ENCODE measurements around the gene UBE3D. TPM values are rescaled to one million over a fixed set of nuclear protein-coding genes. Genes with fewer than 3 reads are reported as not detected.

Gene UBE3D
- total RNA-seq, 2 experiments from 2014 or later, result 3.8 to 4.8 TPM

GRCh38 chr6:82889143-82889542, 176.5 kb downstream of the UBE3D start:
- no peak overlapping the region for H3K27ac Mint-ChIP-seq
- H3K4me1 Mint-ChIP-seq, result no peaks in the 10 kb centered on the region
- H3K36me3 Mint-ChIP-seq (ENCODE audit: low read depth), result no peaks in the 10 kb centered on the region
- H3K9me3 Mint-ChIP-seq, result no peaks in the 10 kb centered on the region
- H3K27me3 Mint-ChIP-seq, result no peaks in the 10 kb centered on the region
- DNase-seq, result no peak
- POLR2A ChIA-PET, result no interaction called here
- CTCF ChIA-PET, result no interaction called here
- H3K4me3 Mint-ChIP-seq, result no peak overlapping the region

DNA sequence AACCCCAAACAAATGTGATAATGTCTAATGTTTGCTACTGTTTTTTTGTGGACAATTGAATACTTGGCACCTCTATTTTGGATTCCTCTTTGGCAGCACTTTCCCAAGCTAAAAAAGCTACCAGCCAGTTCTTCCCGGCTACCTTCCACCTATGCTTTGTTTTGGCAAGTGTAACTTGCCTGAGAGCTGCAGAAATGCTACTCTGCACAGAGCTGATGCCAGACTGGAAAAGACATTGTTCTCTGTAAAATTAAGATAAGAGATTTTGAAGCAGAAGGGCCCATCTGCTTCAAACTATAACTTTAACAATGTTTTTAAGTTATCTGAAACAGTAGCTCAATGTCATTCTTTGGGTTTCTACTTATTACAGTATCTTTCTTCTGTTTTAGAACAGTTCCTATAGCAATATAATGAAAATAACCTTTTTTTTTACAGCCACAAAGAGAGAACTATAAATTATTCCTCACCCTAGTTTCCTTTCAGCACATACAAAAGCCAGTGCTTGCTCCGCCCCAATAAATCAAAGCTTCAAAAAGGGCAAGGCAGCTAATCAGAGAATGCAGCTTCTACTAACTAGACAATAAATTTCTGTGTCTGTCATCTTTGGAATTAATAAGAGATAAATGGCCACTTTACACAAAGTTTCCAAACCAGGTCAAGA, 183.1 kb downstream of the UBE3D start:
- CTCF ChIA-PET, result no interaction called here
- no peaks in the 10 kb centered on the region for H3K36me3 Mint-ChIP-seq (ENCODE audit: low read depth)
- peaks cover 11% of the 10 kb centered on the region for H3K27me3 Mint-ChIP-seq
- H3K9me3 Mint-ChIP-seq, result no peaks in the 10 kb centered on the region
- no peak overlapping the region for H3K4me3 Mint-ChIP-seq
- H3K27ac Mint-ChIP-seq, result no peak overlapping the region
- POLR2A ChIA-PET, result no interaction called here
- DNase-seq, result no peak
- H3K4me1 Mint-ChIP-seq, result no peaks in the 10 kb centered on the region

- ChIA-PET CTCF (no interaction called here), POLR2A (no interaction called here)
- Mint-ChIP-seq H3K36me3 (ENCODE audit: low read depth) (no peaks in the 10 kb centered on the region), H3K9me3 (no peaks in the 10 kb centered on the region), H3K4me3 (no peak overlapping the region), H3K27ac (no peak overlapping the region), H3K4me1 (no peaks in the 10 kb centered on the region), H3K27me3 (peaks cover 11% of the 10 kb centered on the region)
- no peak for DNase-seq
Measured at GRCh38 chr6:82881519-82881918, 184.1 kb downstream of the UBE3D start.

GRCh38 chr6:82878812-82879211, 186.8 kb downstream of the UBE3D start:
- H3K4me1 Mint-ChIP-seq, result no peaks in the 10 kb centered on the region
- ChIA-PET POLR2A (no interaction called here), CTCF (no interaction called here)
- no peaks in the 10 kb centered on the region for H3K9me3 Mint-ChIP-seq
- no peaks in the 10 kb centered on the region for H3K36me3 Mint-ChIP-seq (ENCODE audit: low read depth)
- no peak for DNase-seq
- no peak overlapping the region for H3K4me3 Mint-ChIP-seq
- H3K27ac Mint-ChIP-seq, result no peak overlapping the region
- peaks cover 11% of the 10 kb centered on the region for H3K27me3 Mint-ChIP-seq

DNA sequence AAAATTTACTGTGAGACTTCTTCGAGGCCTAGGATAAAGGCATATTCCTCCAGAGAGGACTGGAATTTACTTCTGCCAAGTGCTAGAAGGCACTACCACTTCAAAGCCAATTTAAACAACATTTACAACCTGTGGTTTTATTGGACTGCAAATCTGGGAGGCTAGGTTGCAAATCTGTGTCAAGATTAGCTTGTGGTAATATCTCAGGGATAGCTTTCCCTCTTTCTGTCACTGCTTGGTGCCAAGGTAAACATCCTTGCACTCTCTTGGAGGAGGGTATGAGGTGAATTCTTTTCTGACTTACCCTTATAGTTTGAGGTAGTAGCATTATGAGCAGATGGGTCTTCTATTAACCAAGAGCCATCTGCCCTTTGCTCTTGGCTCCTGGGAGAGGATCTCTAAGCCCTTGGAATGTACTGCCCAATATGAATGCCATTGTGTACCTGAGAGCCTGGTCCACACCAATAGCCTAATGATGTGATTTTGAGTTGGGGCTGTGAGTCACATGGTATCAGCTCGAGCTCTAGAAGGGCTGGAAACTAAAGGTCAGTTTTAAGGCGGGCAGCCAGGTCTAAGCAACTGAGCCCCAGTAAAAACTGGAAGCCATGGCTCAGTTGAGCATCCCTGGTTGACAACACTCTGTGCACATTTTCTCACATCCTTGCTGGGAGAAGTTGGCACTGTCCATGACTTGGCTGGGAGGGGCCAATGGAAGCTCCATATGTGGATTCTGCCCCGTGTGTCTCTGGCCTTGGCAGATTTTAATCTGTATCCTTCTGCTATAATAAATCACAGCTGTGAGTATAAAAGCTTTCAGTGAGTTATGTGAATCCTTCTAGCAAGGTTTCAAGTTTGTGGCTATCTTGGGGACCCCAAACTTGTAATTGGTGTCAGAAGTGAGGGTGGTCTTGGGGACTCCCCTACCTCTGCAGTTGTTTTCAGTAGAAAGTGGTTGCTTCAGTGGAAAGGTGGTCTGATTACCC, 188.1 kb downstream of the UBE3D start:
- Mint-ChIP-seq H3K4me1 (no peaks in the 10 kb centered on the region), H3K27ac (no peak overlapping the region), H3K36me3 (ENCODE audit: low read depth) (no peaks in the 10 kb centered on the region), H3K9me3 (no peaks in the 10 kb centered on the region), H3K27me3 (peaks cover 6% of the 10 kb centered on the region), H3K4me3 (no peak overlapping the region)
- CTCF ChIA-PET, result no interaction called here
- no peak for DNase-seq
- POLR2A ChIA-PET, result no interaction called here

GRCh38 chr6:82875573-82876185, 190.0 kb downstream of the UBE3D start:
- no peaks in the 10 kb centered on the region for H3K36me3 Mint-ChIP-seq (ENCODE audit: low read depth)
- no peaks in the 10 kb centered on the region for H3K9me3 Mint-ChIP-seq
- no peak for DNase-seq
- ChIA-PET CTCF (no interaction called here), POLR2A (no interaction called here)
- H3K27me3 Mint-ChIP-seq, result no peaks in the 10 kb centered on the region
- H3K4me1 Mint-ChIP-seq, result no peaks in the 10 kb centered on the region
- no peak overlapping the region for H3K27ac Mint-ChIP-seq
- H3K4me3 Mint-ChIP-seq, result no peak overlapping the region

- Mint-ChIP-seq H3K36me3 (ENCODE audit: low read depth) (no peaks in the 10 kb centered on the region), H3K27me3 (no peaks in the 10 kb centered on the region), H3K27ac (no peak overlapping the region), H3K9me3 (no peaks in the 10 kb centered on the region), H3K4me1 (no peaks in the 10 kb centered on the region), H3K4me3 (no peak overlapping the region)
- ChIA-PET POLR2A (no interaction called here), CTCF (no interaction called here)
- no peak for DNase-seq
Measured at GRCh38 chr6:82874867-82875266, 190.8 kb downstream of the UBE3D start.

GRCh38 chr6:82872185-82872584, 193.5 kb downstream of the UBE3D start:
- Mint-ChIP-seq H3K4me1 (no peaks in the 10 kb centered on the region), H3K27me3 (no peaks in the 10 kb centered on the region), H3K9me3 (no peaks in the 10 kb centered on the region), H3K4me3 (no peak overlapping the region), H3K36me3 (ENCODE audit: low read depth) (no peaks in the 10 kb centered on the region), H3K27ac (no peak overlapping the region)
- DNase-seq, result no peak
- CTCF ChIA-PET, result no interaction called here
- POLR2A ChIA-PET, result no interaction called here

DNA sequence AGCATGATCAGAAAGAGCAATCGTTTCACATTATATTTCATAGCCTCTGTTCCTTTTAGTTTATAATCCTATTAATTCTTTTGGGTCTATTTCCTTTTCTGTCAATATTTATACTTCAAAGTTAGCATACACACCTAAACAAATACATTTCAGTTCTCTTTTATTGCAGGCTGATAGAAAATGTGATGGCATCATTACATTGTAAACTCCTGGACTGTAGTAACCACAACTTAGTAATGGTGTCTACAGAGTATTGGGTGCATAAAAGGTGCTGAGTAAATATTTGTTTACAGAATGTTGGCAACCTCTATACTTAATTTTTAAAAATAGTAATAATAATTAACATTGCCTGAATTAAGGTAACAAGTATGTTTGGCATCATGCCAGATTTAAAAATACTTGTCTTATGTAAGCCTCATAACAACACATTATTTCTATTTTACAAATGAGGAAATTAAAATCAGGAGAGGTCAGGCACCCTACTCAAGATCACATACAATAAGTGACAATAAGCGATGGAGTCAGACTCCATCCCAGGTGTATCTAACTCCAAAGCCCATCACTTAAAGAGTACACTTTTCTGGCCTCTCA, 195.0 kb downstream of the UBE3D start:
- DNase-seq, result no peak
- H3K9me3 Mint-ChIP-seq, result no peaks in the 10 kb centered on the region
- ChIA-PET POLR2A (no interaction called here), CTCF (no interaction called here)
- no peak overlapping the region for H3K4me3 Mint-ChIP-seq
- H3K27ac Mint-ChIP-seq, result no peak overlapping the region
- no peaks in the 10 kb centered on the region for H3K4me1 Mint-ChIP-seq
- no peaks in the 10 kb centered on the region for H3K36me3 Mint-ChIP-seq (ENCODE audit: low read depth)
- no peaks in the 10 kb centered on the region for H3K27me3 Mint-ChIP-seq

- Mint-ChIP-seq H3K36me3 (ENCODE audit: low read depth) (no peaks in the 10 kb centered on the region), H3K4me3 (no peak overlapping the region), H3K9me3 (no peaks in the 10 kb centered on the region), H3K27ac (no peak overlapping the region), H3K27me3 (no peaks in the 10 kb centered on the region), H3K4me1 (no peaks in the 10 kb centered on the region)
- POLR2A ChIA-PET, result no interaction called here
- no peak for DNase-seq
- CTCF ChIA-PET, result no interaction called here
Measured at GRCh38 chr6:82869493-82869892, 196.1 kb downstream of the UBE3D start.

DNA sequence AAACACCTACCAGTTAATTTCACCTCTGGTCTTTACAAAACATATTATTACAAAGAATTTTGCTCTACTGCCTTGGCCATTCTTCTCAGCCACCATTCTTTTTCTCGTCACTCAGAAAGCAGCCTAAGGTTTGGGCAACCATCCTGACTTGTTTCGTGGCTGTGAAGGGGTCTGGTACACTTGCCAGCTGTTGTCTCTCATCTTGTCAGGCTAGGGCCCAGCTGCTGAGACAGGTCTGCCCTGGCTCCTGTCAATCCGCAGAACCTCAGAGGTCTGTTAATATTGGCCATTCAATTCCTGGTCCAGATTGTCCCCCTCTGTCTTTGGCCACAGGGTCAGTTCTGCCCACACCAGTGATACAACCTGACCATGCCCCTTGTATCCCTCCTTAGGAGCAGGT, 197.7 kb downstream of the UBE3D start:
- ChIA-PET POLR2A (no interaction called here), CTCF (no interaction called here)
- no peaks in the 10 kb centered on the region for H3K4me1 Mint-ChIP-seq
- no peaks in the 10 kb centered on the region for H3K27me3 Mint-ChIP-seq
- no peak overlapping the region for H3K4me3 Mint-ChIP-seq
- H3K9me3 Mint-ChIP-seq, result no peaks in the 10 kb centered on the region
- no peak for DNase-seq
- H3K36me3 Mint-ChIP-seq (ENCODE audit: low read depth), result no peaks in the 10 kb centered on the region
- H3K27ac Mint-ChIP-seq, result no peak overlapping the region

DNA sequence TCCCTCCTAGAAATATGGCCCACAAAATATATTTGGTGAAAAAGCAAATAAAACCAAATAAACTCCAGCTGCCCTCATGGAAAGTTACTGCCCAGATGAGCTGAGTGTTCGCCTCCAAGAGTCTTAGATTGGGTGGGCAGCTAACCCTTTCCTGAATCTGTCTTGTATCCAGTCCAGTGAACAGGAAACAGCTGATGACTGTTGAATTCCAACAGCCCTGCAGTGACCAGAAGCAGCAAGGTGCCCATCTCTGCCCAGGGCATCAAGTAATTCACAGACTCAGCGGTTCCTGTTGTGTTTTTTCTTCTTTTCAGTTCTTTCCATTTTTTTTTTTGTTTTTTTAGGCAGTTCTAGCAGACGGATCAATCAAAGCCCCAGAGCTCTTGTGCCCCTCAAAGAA, 199.2 kb downstream of the UBE3D start:
- Mint-ChIP-seq H3K27me3 (no peaks in the 10 kb centered on the region), H3K27ac (no peak overlapping the region), H3K4me1 (no peaks in the 10 kb centered on the region), H3K9me3 (no peaks in the 10 kb centered on the region), H3K36me3 (ENCODE audit: low read depth) (no peaks in the 10 kb centered on the region), H3K4me3 (no peak overlapping the region)
- no peak for DNase-seq
- ChIA-PET CTCF (no interaction called here), POLR2A (no interaction called here)

DNA sequence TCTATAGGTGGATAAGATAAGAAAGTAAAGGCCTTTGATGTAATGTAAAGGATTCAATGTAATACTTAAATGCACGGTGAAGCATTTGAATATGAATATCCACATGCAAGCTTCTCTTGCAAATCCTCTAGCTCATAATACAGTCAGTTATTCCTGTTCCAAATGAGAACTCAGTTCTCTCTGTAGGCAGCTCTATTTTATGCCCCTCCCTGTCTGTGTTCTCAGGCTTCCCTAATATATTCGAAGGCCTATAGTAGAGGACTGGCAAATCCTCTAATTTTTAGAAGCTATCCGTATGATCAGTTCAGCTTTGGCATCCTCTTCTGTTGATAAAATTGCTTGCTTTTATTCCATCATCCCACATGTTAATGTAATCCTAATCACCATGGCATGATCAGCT, 200.2 kb downstream of the UBE3D start:
- DNase-seq, result no peak
- Mint-ChIP-seq H3K4me1 (no peaks in the 10 kb centered on the region), H3K27ac (no peak overlapping the region), H3K36me3 (ENCODE audit: low read depth) (no peaks in the 10 kb centered on the region), H3K27me3 (no peaks in the 10 kb centered on the region), H3K9me3 (no peaks in the 10 kb centered on the region), H3K4me3 (no peak overlapping the region)
- POLR2A ChIA-PET, result no interaction called here
- CTCF ChIA-PET, result no interaction called here
